Right atrium auricular region (tissue), 2 donors: ENCODE results near the gene TMC4. TPM values are rescaled to one million over a fixed set of nuclear protein-coding genes. Genes with fewer than 3 reads are reported as not detected.

Experiments
- DNase-seq: peaks from one replicate; pipeline ENCODE4 v3.0.0-alpha.2; 2019; ENCODE audit warnings: low spot score
- H3K27ac ChIP-seq, 2 donors: fragments of 200-600 bp; sonication (generic); 1 replicate in 1 of 2; 2 replicates in 1 of 2; pipeline ENCODE4 v1.5.1; 2016 to 2019
- H3K27me3 ChIP-seq, 2 donors: fragments of 200-600 bp; sonication (generic); one replicate each; pipeline versions ENCODE4 v1.5.1 to v1.6.0; 2017 to 2019
- H3K36me3 ChIP-seq: fragments of 200-600 bp; sonication (generic); one replicate; pipeline ENCODE4 v1.5.1; 2016
- H3K4me1 ChIP-seq, 2 donors: fragments of 200-600 bp; sonication (generic); one replicate each; pipeline versions ENCODE4 v1.5.1 to v1.6.0; 2017 to 2019
- H3K4me3 ChIP-seq, 2 donors: fragments of 200-600 bp; sonication (generic); 1 replicate in 1 of 2; 2 replicates in 1 of 2; pipeline ENCODE4 v1.5.1; 2017 to 2019; ENCODE audit warnings: mild to moderate bottlenecking in 1 of 2, moderate library complexity in 1 of 2
- H3K9me3 ChIP-seq, 2 donors: fragments of 200-600 bp; sonication (generic); one replicate each; pipeline ENCODE4 v1.5.1; 2019
- CTCF ChIP-seq, 2 donors: fragments of 200-600 bp; sonication (generic); IDR thresholded peaks; one replicate each; pipeline ENCODE4 v1.5.1; 2019; ENCODE audit warnings: antibody characterized with exemption in 2 of 2
- total RNA-seq, 2 donors: library from RNA; depleted of rRNA; stranded (reverse); fragments of >200 nt; gene quantifications; one replicate each; pipeline ENCODE4 v1.1.0, GENCODE V29; 2016

The TMC4 gene
- total RNA-seq, 2 donors from 2014 or later = 1.7 to 2.8 TPM

DNA sequence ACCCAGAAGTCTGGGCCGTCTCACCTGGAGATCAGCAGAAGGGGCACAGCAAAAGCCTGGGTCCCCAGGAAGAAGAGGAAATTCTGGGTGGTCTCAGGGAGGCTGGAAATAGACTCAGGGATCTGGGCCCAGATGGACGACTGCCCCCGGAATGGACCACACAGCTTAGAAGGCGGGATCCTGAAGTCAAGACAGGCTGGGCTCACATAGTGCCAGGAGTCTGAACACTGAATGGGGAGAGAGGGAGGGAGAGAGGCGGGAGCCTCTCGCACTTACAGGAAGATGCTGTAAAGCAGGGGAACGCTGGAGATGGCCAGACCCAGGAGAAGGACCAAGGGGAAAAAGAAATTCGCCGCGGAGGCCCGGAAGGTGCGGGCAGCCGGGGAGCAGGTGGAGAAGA, 12.1 kb downstream of the TMC4 start:
- Histone ChIP-seq H3K9me3 (no peaks in the 10 kb centered on the region), H3K4me1 (peaks cover 0 to 49% of the 10 kb centered on the region in 2 donors), H3K36me3 (peaks cover 23% of the 10 kb centered on the region), H3K27me3 (no peaks in the 10 kb centered on the region), H3K4me3 (peak overlapping the region in 1 of 2 donors; percentile 79), H3K27ac (peak overlapping the region; percentile 77 to 86)
- no peak for DNase-seq
- no peak for TF ChIP-seq CTCF (IDR thresholded peaks at IDR 0.05)

DNA sequence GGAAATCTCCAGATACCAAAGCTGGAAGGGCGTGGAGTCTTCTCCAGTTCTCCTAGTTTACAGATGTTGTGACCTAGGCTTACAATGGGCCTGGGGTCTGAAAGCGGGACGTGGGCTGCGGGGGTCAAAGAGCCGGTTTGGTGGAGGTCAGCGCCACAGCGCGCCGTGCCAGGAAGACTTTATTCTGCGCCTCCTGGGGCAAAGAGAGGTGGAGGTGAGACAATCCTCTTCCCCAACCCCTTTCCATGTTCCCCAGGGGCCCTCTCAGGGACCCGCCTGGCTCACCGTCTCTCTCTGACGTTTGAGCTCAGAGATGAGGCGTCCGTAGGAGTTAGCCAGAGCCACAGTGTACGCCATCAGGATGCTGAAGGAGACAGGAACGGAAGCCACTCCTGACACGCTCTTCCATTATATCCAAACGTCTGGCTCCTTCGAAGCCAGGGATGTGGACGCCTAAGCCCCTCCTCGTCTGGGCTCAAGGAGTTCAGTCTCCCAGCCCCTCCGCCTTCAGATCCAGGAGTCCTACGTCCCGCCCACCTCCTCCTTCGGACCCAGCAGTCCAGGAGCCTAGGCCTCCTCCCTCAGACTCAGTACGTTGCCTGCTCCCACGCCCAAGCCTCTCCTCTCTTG, 12.7 kb downstream of the TMC4 start:
- Histone ChIP-seq H3K4me3 (peak overlapping the region; percentile 49 to 79), H3K27ac (peak overlapping the region; percentile 77 to 86), H3K36me3 (peaks cover 29% of the 10 kb centered on the region), H3K27me3 (no peaks in the 10 kb centered on the region), H3K9me3 (no peaks in the 10 kb centered on the region), H3K4me1 (peaks cover 0 to 49% of the 10 kb centered on the region in 2 donors)
- no peak for TF ChIP-seq CTCF (IDR thresholded peaks at IDR 0.05)
- no peak for DNase-seq

DNA sequence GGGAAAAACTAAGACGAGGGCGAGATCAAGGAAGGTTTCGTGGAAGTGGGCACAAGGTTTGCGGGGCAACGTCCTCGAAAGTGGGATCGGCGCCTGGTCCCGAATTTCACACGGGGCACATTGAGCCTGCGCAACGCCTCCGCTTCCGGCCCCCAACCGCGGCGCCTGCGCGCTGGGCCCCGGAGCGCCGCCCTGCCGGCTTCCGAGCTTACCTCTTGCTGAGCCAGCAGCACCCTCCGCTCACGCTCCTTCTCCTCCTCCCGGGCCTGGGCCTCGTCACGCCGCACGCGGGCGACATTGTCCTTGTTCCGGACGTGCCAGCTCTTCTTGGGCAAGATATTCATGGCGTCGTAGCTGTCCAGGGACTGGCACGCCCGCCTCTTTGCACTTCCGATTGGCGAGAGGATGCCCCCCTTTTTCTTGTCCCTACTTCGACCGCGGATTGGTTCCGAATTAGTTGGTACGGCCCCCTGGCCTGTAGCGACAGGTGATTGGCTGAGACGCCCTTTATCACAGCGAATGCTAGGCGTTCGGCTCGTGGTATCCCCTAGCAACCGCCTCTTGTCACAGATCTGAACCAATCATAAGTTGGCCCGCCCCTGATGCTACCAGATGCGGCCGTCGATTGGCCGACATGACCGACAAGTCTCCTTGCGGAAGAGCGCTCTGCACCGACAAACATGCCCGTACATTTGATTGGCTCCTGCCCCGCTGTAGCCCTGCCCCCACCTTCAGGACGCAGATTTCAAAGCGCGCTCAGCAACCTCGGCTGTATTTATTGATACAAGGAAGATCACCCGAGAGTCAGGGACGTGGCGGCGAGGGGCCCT, 13.4 kb downstream of the TMC4 start, which contains the start of gene LENG1:
Gene LENG1 (minus strand): TSS at position 370 of the 830 bp plus-strand sequence. CDS start 26 bp downstream, at position 344.
- Histone ChIP-seq H3K36me3 (peaks cover 36% of the 10 kb centered on the region), H3K4me1 (peaks cover 0 to 45% of the 10 kb centered on the region in 2 donors), H3K27me3 (no peaks in the 10 kb centered on the region), H3K9me3 (no peaks in the 10 kb centered on the region), H3K27ac (peak within 1 kb of the TSS; percentile 96), H3K4me3 (peak within 1 kb of the TSS; percentile 65 to 79)
- peak; percentile 100 for DNase-seq
- TF ChIP-seq CTCF (IDR thresholded peaks at IDR 0.05) = peak in 1 of 2 donors; percentile 64

DNA sequence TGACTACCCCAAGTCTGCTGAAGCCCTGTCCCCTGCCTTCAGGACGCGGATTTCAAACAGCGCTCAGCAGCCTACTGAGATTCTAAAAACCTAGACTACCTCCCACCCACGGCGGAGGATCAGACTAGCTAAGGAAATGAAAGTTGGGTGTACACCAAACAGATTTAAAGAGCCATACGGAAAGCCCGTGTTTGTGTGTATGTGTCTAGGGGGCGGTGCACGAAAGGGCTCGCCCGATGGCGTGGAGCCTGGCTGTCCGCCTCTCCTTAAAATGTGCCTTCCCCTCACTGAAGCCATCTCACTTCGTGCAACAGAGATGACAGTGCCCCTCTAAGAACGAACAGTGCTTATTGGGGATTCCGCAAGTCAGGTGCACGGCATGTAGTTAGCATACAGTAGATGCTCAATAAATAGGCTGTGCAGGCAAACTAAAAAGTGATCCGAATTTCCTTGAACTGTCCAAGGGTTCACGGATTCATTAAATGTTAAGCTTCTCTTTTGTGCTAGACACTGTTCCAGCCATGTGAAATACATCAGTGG, 14.1 kb downstream of the TMC4 start:
- Histone ChIP-seq H3K4me3 (peak overlapping the region; percentile 65 to 79), H3K27me3 (no peaks in the 10 kb centered on the region), H3K4me1 (peaks cover 0 to 41% of the 10 kb centered on the region in 2 donors), H3K36me3 (peaks cover 43% of the 10 kb centered on the region), H3K27ac (peak overlapping the region; percentile 96), H3K9me3 (no peaks in the 10 kb centered on the region)
- DNase-seq = no peak
- TF ChIP-seq CTCF (IDR thresholded peaks at IDR 0.05) = no peak

GRCh38 chr19:54156953-54157352, 16.0 kb downstream of the TMC4 start:
- Histone ChIP-seq H3K27ac (no peak overlapping the region), H3K27me3 (no peaks in the 10 kb centered on the region), H3K9me3 (no peaks in the 10 kb centered on the region), H3K36me3 (peaks cover 62% of the 10 kb centered on the region), H3K4me1 (peaks cover 0 to 41% of the 10 kb centered on the region in 2 donors), H3K4me3 (no peak overlapping the region)
- DNase-seq = no peak
- TF ChIP-seq CTCF (IDR thresholded peaks at IDR 0.05) = no peak
